GM19240 (cell line): ENCODE measurements around the gene CLDN17.

ENCODE experiments used
- DNase-seq: peaks from one replicate; pipeline ENCODE4 v3.0.0; 2011; ENCODE audit warnings: low spot score; ENCODE audit not compliant: insufficient read length

CLDN17 gene

DNA sequence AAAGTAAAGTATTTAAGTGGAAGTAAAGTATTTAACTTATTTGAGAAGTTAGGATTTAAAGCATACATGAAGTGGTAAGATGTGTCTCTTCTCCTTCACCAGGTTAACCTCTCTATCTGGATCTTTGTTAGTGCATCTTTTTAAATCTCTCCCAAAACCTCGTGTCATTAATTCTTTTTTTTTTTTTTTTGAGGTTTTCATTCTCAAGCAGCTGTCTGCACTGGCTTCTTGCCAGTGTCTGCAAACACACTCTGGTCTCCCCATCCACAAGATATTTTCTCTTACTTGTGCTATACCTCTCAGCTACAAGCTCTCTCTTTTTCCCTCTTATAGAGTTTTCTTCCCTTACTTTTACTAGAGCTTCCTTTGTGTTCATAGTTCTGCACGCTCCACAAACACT is 49.0 kb downstream of the CLDN17 start:
- no peak for DNase-seq

DNA sequence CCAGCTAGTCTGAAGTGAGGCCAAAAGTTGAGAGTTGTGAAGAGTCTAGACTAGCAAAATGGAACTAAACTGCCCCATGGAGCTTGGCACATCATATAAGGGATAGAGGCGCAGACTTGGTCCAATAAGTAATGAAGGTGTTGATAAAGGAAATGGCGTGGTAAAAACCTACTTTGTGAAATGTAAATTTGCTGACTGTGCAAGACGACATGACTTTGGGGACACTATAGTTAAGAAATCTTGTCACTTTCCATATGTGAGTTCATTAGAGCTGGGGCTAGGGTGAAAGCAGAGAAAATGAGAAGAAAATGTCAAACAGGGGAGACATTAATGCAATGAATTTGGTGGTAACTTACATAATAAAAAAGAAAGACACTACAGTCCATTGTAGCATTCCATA is 50.1 kb downstream of the CLDN17 start:
- DNase-seq: no peak
